ENCODE measurements around the gene FAM120B. TPM values are rescaled to one million over a fixed set of nuclear protein-coding genes. Genes with fewer than 3 reads are reported as not detected.

FAM120B gene
- total RNA-seq, 1 experiment from 2014 or later = 15.2 TPM

DNA sequence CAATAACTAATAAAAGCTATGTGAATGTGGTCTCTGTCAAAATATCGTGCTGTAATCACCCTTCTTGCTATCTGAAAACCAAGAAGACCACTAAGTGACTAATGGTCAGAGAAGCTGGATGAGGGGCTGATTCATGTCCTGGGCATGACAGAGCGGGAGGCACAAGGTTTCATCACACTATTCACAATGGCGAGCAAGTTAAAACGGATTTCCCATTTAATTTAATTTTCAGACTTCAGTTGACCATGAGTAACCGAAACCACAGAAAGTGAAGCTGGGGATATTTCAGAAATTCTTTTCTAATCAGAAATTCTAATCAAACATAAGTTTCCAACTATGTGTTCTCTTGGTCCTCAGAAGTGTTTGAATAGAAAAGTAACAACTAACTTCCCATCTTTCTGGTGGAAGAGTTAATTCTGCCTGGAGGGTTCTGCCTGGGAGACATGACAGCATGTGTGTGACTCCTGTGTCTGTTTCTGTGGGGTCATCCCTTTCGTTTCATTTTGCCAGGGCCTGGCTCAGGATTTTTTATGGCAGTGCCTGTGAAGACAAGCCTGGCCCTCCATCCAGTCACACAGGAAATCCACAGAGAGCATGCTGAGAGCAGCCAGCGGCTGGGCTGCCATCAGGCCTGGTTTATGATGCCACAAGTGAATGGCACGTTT is 98.9 kb downstream of the FAM120B start:
- H3K27ac Mint-ChIP-seq = no peak overlapping the region
- no peaks in the 10 kb centered on the region for H3K9me3 Mint-ChIP-seq
- ATAC-seq (no peak), DNase-seq (ENCODE audit: low spot score) (no peak)
- POLR2A ChIA-PET = no interaction called here
- CTCF ChIA-PET = no interaction called here
- no peak overlapping the region for H3K4me3 Mint-ChIP-seq
- peaks cover 28% of the 10 kb centered on the region for H3K36me3 Mint-ChIP-seq
- TF ChIP-seq NR1H2 (CRISPR knock-in tag; IDR thresholded peaks at IDR 0.05) (no peak), HMGA2 (CRISPR knock-in tag; IDR thresholded peaks at IDR 0.05) (no peak), RORB (CRISPR knock-in tag; IDR thresholded peaks at IDR 0.05) (no peak), SMAD4 (CRISPR knock-in tag; IDR thresholded peaks at IDR 0.05) (no peak), GRHL2 (CRISPR knock-in tag; IDR thresholded peaks at IDR 0.05; ENCODE audit: insufficient replicate concordance, severe bottlenecking) (no peak), IRF2 (CRISPR knock-in tag; IDR thresholded peaks at IDR 0.05; ENCODE audit: borderline replicate concordance, low read depth) (no peak), PRDM15 (CRISPR knock-in tag; IDR thresholded peaks at IDR 0.05) (no peak), ZNF138 (CRISPR knock-in tag; conservative IDR thresholded peaks at IDR 0.05) (no peak), ZNF263 (CRISPR knock-in tag; IDR thresholded peaks at IDR 0.05; ENCODE audit: low read depth) (no peak), ELF4 (CRISPR knock-in tag; IDR thresholded peaks at IDR 0.05; ENCODE audit: low read depth) (no peak), ZNF671 (CRISPR knock-in tag; IDR thresholded peaks at IDR 0.05) (no peak), CREB1 (CRISPR knock-in tag; IDR thresholded peaks at IDR 0.05) (no peak), ZNF232 (CRISPR knock-in tag; IDR thresholded peaks at IDR 0.05) (no peak)
- TF ChIP-seq, protein P1, sequence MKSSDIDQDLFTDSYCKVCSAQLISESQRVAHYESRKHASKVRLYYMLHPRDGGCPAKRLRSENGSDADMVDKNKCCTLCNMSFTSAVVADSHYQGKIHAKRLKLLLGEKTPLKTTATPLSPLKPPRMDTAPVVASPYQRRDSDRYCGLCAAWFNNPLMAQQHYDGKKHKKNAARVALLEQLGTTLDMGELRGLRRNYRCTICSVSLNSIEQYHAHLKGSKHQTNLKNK (CRISPR knock-in tag; IDR thresholded peaks at IDR 0.05) = no peak
- TF ChIP-seq, protein P2, sequence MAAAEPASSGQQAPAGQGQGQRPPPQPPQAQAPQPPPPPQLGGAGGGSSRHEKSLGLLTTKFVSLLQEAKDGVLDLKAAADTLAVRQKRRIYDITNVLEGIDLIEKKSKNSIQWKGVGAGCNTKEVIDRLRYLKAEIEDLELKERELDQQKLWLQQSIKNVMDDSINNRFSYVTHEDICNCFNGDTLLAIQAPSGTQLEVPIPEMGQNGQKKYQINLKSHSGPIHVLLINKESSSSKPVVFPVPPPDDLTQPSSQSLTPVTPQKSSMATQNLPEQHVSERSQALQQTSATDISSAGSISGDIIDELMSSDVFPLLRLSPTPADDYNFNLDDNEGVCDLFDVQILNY (CRISPR knock-in tag; IDR thresholded peaks at IDR 0.05) = no peak
- H3K4me1 Mint-ChIP-seq = peaks cover 27% of the 10 kb centered on the region
- no peaks in the 10 kb centered on the region for H3K27me3 Mint-ChIP-seq (ENCODE audit: low read depth)

DNA sequence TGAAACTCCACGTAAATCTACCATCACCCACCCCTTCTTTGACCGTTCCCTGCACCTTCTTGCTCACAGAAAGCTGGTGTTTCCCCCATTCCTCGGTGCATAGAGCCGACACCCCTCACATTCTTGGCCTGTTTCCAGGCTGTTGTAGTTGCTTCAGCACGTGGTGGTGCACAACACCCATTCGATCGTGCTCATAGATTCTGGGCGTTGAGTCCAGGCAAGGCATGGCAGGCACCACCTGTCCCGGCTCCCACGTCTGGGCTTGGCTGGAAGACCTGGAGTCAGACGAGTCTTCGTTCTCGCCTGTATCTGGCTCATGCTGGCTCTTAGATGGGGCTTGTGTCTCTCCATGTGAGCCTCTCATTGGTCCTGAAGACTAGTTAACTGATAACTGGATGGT is 100.6 kb downstream of the FAM120B start:
- TF ChIP-seq ZSCAN18 (CRISPR knock-in tag; IDR thresholded peaks at IDR 0.05) = no peak
- TF ChIP-seq, protein P3, sequence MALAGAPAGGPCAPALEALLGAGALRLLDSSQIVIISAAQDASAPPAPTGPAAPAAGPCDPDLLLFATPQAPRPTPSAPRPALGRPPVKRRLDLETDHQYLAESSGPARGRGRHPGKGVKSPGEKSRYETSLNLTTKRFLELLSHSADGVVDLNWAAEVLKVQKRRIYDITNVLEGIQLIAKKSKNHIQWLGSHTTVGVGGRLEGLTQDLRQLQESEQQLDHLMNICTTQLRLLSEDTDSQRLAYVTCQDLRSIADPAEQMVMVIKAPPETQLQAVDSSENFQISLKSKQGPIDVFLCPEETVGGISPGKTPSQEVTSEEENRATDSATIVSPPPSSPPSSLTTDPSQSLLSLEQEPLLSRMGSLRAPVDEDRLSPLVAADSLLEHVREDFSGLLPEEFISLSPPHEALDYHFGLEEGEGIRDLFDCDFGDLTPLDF (CRISPR knock-in tag; IDR thresholded peaks at IDR 0.05) = no peak
- TF ChIP-seq NFATC4 (CRISPR knock-in tag; IDR thresholded peaks at IDR 0.05) = no peak
- TF ChIP-seq ATF1 (CRISPR knock-in tag; IDR thresholded peaks at IDR 0.05) = no peak
- TF ChIP-seq GTF2I (CRISPR knock-in tag; conservative IDR thresholded peaks at IDR 0.05) = no peak
- TF ChIP-seq, protein P4, sequence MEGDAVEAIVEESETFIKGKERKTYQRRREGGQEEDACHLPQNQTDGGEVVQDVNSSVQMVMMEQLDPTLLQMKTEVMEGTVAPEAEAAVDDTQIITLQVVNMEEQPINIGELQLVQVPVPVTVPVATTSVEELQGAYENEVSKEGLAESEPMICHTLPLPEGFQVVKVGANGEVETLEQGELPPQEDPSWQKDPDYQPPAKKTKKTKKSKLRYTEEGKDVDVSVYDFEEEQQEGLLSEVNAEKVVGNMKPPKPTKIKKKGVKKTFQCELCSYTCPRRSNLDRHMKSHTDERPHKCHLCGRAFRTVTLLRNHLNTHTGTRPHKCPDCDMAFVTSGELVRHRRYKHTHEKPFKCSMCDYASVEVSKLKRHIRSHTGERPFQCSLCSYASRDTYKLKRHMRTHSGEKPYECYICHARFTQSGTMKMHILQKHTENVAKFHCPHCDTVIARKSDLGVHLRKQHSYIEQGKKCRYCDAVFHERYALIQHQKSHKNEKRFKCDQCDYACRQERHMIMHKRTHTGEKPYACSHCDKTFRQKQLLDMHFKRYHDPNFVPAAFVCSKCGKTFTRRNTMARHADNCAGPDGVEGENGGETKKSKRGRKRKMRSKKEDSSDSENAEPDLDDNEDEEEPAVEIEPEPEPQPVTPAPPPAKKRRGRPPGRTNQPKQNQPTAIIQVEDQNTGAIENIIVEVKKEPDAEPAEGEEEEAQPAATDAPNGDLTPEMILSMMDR (IDR thresholded peaks at IDR 0.05) = no peak
- TF ChIP-seq GRHL2 (CRISPR knock-in tag; IDR thresholded peaks at IDR 0.05; ENCODE audit: insufficient replicate concordance, severe bottlenecking) = no peak
- TF ChIP-seq PRRX2 (CRISPR knock-in tag; IDR thresholded peaks at IDR 0.05) = no peak
- no peak for TF ChIP-seq AR (CRISPR knock-in tag; IDR thresholded peaks at IDR 0.05)
- no peak overlapping the region for H3K4me3 Mint-ChIP-seq
- no peaks in the 10 kb centered on the region for H3K27me3 Mint-ChIP-seq (ENCODE audit: low read depth)
- H3K27ac Mint-ChIP-seq = no peak overlapping the region; the same call in 1 of the 2 replicates
- H3K9me3 Mint-ChIP-seq = no peaks in the 10 kb centered on the region
- ATAC-seq (no peak), DNase-seq (ENCODE audit: low spot score) (no peak)
- POLR2A ChIA-PET = interaction anchor here (0.6 kb wide), 1 partner anchor 400 kb away, joined by 3 read pairs; no protein-coding TSS in a partner anchor
- CTCF ChIA-PET = no interaction called here
- peaks cover 28% of the 10 kb centered on the region for H3K36me3 Mint-ChIP-seq
- H3K4me1 Mint-ChIP-seq = peaks cover 26% of the 10 kb centered on the region

Measured in WTC11 (cell line).